PC-3 (cell line): ENCODE data around the gene SCAMP4.

ENCODE experiments used
- EZH2 ChIP-seq: fragments of 300-600 bp; sonication (generic); IDR thresholded peaks from one replicate; pipeline ENCODE4 v1.6.1; 2017; ENCODE audit warnings: antibody characterized with exemption, mild to moderate bottlenecking, low read length; ENCODE audit not compliant: unreplicated experiment
- EZH2phosphoT487 ChIP-seq: fragments of 300-600 bp; sonication (generic); IDR thresholded peaks from 2 replicates; pipeline ENCODE4 v1.6.1; 2018; ENCODE audit warnings: mild to moderate bottlenecking, antibody characterized with exemption, low read length, borderline replicate concordance
- TF ChIP-seq, protein P1 (sequence below): fragments of 300-600 bp; sonication (generic); conservative IDR thresholded peaks from 2 replicates; pipeline ENCODE4 v1.5.1; 2017; ENCODE audit warnings: antibody characterized with exemption, low read depth, mild to moderate bottlenecking, low read length

DNA sequence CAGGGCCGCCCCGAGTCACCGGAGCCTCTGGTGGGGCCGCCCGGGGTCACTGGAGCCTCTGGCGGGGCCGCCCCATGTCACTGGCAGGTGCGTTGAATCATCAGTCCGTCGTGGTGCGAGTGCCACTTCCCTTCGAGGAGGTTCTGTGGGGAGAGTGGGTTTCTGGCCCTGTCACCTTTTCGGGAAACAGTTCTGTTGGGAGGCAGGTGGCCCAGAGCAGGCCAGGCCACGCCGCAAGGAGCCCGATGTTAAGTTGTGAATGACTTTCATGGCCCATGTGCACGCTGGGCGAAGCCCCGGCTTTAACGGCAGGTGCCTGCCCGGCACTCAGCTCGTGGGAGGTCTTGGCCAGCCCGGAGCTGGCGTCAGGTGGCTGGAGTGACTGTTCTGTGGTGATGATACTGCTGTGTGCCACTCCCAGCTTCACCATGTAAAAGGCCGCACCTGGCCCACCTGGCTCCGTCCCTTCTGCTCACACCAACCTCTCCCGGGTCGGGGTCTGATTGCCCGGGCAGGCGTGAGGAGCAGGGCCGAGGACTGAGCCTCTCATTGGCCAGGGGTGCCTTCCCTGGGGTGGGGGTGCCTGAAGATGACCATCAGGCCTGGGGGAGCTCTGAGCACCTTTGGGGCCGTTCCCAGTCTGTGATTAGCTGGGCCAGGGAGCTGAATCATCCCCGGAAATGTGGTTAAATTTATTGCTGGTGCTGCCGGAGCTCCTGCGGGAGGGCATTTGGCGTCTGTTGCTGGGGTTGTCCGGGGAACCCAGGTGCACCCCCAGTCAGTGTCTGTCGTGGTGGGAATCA is 65.0 kb downstream of the SCAMP4 start:
- TF ChIP-seq, protein P1, sequence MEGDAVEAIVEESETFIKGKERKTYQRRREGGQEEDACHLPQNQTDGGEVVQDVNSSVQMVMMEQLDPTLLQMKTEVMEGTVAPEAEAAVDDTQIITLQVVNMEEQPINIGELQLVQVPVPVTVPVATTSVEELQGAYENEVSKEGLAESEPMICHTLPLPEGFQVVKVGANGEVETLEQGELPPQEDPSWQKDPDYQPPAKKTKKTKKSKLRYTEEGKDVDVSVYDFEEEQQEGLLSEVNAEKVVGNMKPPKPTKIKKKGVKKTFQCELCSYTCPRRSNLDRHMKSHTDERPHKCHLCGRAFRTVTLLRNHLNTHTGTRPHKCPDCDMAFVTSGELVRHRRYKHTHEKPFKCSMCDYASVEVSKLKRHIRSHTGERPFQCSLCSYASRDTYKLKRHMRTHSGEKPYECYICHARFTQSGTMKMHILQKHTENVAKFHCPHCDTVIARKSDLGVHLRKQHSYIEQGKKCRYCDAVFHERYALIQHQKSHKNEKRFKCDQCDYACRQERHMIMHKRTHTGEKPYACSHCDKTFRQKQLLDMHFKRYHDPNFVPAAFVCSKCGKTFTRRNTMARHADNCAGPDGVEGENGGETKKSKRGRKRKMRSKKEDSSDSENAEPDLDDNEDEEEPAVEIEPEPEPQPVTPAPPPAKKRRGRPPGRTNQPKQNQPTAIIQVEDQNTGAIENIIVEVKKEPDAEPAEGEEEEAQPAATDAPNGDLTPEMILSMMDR = no peak
- TF ChIP-seq EZH2 (no peak), EZH2phosphoT487 (no peak)
